Amygdala (tissue), 56 donors: ENCODE results near the gene SNED1.

Experiments
- DNase-seq, 56 donors: peaks; one replicate each; lab custom pipeline; 2025; lab: John Stamatoyannopoulos, UW

The SNED1 gene

GRCh38 chr2:240997856-240998705, at the start of gene SNED1:
TSS of gene SNED1 (plus strand) at chr2:240998618. CDS start at chr2:240998838, 220 bp downstream.
- DNase-seq: peak in 11 of 56 donors; percentile 26 to 65 (median 37)

- no peak for DNase-seq
These were observed 49.3 kb upstream of the SNED1 start for GRCh38 chr2:240948905-240949790.

- no peak for DNase-seq
These were observed 48.4 kb upstream of the SNED1 start for GRCh38 chr2:240949791-240950705.

GRCh38 chr2:240951045-240951594, 47.3 kb upstream of the SNED1 start:
- DNase-seq: no peak

GRCh38 chr2:240952496-240953246, 45.7 kb upstream of the SNED1 start:
- DNase-seq: no peak

GRCh38 chr2:240953426-240954410, 44.7 kb upstream of the SNED1 start:
- DNase-seq: no peak

GRCh38 chr2:240954436-240955305, 43.7 kb upstream of the SNED1 start:
- no peak for DNase-seq

- no peak for DNase-seq
These were observed 42.9 kb upstream of the SNED1 start for GRCh38 chr2:240955306-240956170.

- DNase-seq: no peak
These were observed 42.1 kb upstream of the SNED1 start for GRCh38 chr2:240956171-240956934.

GRCh38 chr2:240956935-240957655, 41.3 kb upstream of the SNED1 start:
- no peak for DNase-seq

- DNase-seq: peak in 8 of 56 donors; percentile 21 to 59 (median 32)
These were observed 40.6 kb upstream of the SNED1 start for GRCh38 chr2:240957656-240958365.

GRCh38 chr2:240958366-240959213, 39.8 kb upstream of the SNED1 start:
- no peak for DNase-seq
